Fibroblast of the aortic adventitia (primary cell): ENCODE data around the gene SLC50A1. TPM values are rescaled to one million over a fixed set of nuclear protein-coding genes. Genes with fewer than 3 reads are reported as not detected.
A peak's percentile ranks its signal among the peaks of the same experiment; 100 is the strongest.

Experiments used
- DNase-seq: peaks from one replicate; pipeline ENCODE4 v3.0.0-alpha.2; 2010; ENCODE audit warnings: low read depth
- H3K4me3 ChIP-seq: 2 replicates; pipeline ENCODE4 v1.5.1; 2011; ENCODE audit warnings: low read depth, mild to moderate bottlenecking, control low read depth, low read length, moderate library complexity
- total RNA-seq: library from RNA; depleted of rRNA; stranded (reverse); fragments of >200 nt; gene quantifications from 2 replicates; pipeline ENCODE4 v1.2.3, GENCODE V29; 2012; ENCODE audit warnings: low replicate concordance
- TF ChIP-seq, protein P1 (sequence below): IDR thresholded peaks from 2 replicates; pipeline ENCODE4 v1.5.1; 2011; ENCODE audit warnings: mild to moderate bottlenecking, low read length, control low read depth, inconsistent platforms; ENCODE audit not compliant: insufficient read depth

The SLC50A1 gene
- total RNA-seq, 1 donor = 39.3 TPM

- TF ChIP-seq, protein P1, sequence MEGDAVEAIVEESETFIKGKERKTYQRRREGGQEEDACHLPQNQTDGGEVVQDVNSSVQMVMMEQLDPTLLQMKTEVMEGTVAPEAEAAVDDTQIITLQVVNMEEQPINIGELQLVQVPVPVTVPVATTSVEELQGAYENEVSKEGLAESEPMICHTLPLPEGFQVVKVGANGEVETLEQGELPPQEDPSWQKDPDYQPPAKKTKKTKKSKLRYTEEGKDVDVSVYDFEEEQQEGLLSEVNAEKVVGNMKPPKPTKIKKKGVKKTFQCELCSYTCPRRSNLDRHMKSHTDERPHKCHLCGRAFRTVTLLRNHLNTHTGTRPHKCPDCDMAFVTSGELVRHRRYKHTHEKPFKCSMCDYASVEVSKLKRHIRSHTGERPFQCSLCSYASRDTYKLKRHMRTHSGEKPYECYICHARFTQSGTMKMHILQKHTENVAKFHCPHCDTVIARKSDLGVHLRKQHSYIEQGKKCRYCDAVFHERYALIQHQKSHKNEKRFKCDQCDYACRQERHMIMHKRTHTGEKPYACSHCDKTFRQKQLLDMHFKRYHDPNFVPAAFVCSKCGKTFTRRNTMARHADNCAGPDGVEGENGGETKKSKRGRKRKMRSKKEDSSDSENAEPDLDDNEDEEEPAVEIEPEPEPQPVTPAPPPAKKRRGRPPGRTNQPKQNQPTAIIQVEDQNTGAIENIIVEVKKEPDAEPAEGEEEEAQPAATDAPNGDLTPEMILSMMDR = no peak
These were observed 35.2 kb downstream of the SLC50A1 start for GRCh38 chr1:155170806-155171205.

DNA sequence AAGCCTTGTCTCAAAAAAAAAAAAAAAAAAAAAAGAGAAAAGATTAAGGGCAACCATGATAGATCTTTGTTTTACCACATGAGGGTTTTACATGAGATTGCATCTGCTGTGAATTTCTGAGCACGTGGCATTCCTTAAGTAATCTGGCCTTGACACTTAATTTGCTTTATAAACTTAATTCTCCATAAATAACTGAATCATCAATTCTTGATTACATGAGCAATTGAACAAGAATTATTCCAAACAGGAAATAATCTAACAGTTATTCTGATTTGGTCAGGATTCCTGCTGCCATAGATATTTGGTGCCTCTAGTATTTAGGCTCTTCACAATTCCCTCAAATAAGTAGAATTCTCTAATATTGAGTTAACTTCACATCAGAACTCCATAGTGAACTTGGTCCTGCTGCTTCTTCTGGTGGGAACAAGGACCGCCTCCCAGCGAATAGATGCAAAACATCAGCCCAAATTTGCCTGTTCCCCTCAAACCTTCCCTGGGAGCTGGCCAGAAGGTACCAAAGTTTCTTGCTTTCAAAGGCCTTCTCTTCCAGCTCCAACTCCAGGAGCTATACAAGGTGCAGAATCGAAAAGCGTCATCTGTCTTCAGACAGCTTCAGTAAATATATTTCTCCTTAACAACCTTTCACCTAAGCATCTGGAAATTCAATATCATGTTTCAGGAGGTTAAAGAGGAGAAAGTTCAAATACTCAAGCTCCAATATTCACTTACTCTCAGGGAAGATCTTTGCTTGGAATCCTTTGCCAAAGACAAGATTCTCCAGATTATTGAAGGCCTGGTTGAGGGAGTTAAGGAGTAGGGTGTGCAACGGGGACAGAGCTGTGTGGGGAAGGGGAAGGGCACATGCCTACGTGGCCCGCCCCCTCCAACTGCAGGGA, 36.4 kb downstream of the SLC50A1 start:
- no peak for DNase-seq
- peak overlapping the region; percentile 98 for H3K4me3 ChIP-seq
- TF ChIP-seq, protein P1 = no peak

More at GRCh38 chr1:155170806-155171205, 35.2 kb downstream of the SLC50A1 start:
- DNase-seq = no peak
- no peak overlapping the region for H3K4me3 ChIP-seq

DNA sequence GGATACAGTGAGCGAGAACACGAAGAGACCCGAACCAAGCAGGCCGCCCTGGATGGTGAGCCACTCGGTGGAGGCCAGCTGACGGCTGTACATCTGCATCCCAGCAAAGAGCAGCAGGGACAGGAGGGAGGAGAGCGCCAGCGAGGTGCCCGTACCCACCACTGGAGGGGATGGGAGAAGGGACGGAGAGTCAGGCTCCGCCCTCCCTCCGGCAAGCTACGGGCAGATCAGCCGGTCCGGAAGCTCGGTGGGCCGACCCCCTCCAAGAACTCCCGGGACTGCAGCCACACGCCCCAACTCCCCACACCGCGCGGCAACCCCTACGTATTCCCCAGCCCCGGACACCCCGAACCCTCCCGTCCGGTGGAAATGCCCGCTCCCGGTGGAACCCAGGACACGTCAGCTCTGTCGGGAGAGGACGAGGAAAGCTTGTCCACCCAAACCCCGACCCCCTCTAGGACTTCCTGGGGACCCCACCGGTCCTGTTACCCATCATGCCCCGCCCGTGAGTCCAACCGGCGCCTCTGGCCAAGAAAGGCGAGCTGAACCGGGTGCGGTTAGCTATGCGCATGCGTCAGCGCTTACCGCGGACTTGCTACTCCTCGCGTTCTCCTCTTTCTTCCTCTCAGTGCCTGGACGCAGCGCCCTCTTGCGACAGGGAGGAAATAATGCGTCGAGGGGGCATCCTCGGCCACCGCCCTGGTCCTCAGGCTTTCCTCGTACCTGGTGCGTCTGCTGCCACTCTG, 37.3 kb downstream of the SLC50A1 start, which contains the start of gene KRTCAP2:
KRTCAP2 (minus strand) TSS at position 573 of the 746 bp plus-strand sequence; CDS start at position 493, 80 bp downstream.
- DNase-seq = peak; percentile 97
- TF ChIP-seq, protein P1 = peak; percentile 97
- peak within 1 kb of the TSS; percentile 98 for H3K4me3 ChIP-seq

DNA sequence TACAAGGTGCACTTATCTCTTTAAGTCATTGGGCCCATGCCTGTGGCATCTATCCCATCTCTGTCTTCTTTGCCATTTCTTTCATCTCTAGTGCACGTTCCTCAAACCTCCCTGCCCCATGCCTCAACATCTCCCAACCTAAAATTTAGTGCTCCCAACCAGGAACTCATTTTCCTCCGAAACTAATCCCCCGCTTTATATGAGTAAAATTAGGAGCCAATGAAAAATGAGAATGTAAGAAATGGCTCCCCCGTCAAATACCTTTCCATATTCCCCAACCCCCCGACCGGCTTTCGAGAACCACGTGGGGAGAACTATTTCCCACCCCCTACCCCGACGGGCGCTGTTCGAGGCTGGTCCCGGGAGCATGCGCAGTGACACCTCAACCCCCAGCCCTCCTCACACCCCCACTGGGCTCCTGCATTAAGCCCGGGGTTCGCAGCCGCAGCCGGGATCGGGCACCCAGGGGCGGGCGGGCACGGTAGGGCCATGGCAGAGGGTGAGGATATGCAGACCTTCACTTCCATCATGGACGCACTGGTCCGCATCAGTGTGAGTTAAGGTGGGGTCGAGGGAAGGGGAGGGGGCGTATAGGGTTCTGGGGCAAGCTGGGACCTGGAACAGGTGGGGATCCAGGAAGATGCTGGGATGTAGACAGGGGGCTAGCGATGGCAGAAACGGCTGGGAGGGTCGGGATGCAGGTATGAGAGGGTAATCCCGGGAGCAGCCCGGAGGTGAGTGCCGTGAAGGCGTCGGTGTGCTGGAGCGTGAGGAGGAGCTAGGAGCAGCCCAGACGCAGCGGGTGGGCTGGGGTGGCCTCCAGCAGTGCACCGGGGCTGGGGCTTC, 38.0 kb downstream of the SLC50A1 start, which contains the start of gene TRIM46:
TRIM46 (plus strand) TSS at position 372 of the 846 bp plus-strand sequence; CDS start at position 490, 118 bp downstream.
- H3K4me3 ChIP-seq = peak within 1 kb of the TSS; percentile 98
- peak; percentile 54 for DNase-seq
- TF ChIP-seq, protein P1 = no peak

DNA sequence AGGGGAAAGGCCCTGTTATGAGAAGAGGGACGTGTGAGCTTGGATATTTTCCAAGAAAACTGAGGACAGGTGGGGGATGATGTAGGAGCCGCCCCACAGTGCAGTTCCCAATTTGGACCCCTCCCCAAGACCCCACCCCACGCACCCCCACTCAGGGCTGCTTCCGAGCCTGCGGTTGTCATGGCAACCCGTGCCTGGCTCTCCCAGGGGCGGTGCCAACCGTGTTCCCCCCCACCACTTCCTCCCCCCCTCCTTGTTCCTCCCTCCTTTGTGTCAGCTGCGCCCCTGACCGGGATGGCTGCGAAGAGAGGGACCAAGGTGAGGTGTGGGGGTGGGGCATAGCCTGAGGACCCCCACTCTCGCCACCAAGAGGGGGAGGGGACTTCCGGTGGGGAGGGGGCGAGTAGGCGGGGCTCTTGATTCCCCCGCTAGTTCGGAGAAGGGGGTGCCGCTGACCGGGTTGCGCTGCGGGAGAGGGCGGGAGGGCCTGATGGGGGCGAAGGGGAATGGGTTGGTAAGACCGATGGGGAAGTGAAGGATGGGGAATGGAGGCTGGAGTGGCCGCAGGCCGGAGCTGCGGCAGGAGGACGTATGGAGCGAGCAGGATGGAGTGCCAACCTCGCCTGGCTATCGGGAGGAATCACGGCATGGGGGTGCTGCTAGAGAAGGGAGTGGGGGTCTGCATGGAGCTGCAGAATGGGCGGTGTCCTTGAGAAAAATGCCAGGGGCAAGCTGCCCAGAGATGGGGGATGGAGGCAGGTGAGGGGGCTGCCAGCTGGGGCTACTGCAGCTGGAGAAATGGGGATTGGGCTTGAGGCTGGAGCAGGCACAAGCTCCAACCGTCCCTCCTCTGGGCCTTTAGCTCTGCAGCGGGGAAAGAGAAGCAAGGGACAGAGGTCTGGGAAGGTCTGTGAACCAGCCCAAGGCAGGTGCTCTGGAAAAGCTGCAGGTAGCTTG, 39.0 kb downstream of the SLC50A1 start:
- peak; percentile 28 for DNase-seq
- peak overlapping the region; percentile 98 for H3K4me3 ChIP-seq
- TF ChIP-seq, protein P1 = no peak
